Measurements from ENCODE around the gene CYP24A1.

CYP24A1 gene

DNA sequence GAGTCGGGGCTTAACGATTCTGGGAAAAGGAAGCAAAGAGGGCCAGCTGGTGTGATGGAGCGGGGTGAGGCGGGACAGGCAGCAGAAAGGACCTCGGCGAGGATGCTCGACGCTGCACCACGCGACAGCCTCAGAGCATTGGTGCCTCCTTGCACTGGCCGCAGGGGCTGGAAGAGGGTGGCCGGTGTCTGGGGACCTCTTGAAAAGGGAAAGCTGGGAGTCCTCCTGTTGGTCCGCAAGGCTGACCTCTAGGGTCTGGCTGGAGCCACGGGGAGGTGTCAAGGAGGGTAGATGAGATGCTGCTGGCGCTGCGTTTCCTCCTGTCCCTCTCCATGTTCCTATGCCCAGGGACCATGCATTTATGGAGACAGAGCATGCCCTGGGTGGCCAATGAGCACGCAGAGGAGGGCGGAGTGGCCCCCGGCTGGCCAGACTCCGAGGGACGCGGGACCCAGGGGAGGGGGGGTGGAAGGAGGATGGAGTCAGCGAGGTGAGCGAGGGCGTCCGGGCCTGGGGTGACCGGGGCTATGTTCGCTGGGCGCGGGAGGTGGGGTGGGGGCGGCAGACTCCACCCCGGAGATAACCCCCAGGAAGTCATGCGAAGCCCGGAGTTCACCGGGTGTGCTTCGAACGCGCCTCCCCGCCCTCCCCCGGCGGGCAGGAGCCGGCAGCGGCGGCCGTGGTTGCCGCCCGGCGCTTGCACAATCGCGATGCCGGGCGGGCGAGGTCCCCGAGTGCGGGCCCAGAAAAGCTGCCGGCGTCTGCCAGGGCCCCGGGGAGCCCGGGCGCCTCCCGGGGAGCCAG lies at the start of gene CYP24A1:
CYP24A1 (minus strand) TSS at position 334 of the 804 bp plus-strand sequence. CDS start 407 bp downstream, outside the sequence.
- no peak for DNase-seq (ENCODE audit: low spot score)

GRCh38 chr20:54223285-54223684 lies 49.5 kb upstream of the CYP24A1 start:
- no peak for DNase-seq (ENCODE audit: low spot score)

GRCh38 chr20:54221996-54222890 lies 48.5 kb upstream of the CYP24A1 start:
- DNase-seq (ENCODE audit: low spot score): no peak

DNA sequence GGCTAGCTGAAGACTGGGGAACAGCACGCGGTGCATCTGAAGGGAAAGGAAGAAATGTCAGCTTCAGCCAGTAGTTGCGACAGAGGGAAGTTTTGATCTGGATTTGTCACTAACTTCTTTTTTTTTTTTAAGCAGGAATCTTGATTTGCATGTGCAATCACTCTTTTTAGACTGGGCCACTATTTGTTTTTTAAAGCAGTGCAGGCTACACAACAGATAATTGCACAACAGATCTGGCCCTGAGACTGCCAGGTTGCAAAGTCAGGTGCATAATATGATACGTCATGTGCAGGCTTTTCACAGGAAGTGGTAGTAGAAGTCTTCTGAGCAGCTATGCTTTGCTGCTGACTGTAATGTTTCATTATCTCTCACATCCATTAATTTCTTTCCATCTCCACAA lies 47.6 kb upstream of the CYP24A1 start:
- DNase-seq (ENCODE audit: low spot score): no peak

DNA sequence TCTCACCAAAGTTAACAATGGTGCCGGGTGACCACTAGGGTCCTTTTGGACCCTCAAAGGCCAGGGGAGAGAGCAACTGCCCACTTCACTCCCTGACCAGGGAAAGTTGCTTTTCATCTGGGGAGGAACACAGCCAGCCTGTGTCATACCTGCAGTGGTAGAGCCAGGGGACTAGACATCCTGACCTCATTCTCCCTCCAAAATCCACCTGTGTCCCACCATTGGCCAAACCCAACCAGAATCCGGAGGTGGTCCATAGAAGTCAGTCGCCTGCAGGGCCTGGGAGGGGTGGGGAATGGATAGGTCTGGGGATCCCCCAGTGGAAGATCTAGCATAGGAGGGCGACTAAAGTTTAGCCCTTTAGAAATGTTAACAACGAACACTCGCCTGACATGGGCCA lies 46.9 kb upstream of the CYP24A1 start:
- DNase-seq (ENCODE audit: low spot score): no peak

GRCh38 chr20:54219751-54220426 lies 46.1 kb upstream of the CYP24A1 start:
- DNase-seq (ENCODE audit: low spot score): peak; percentile 62

- no peak for DNase-seq (ENCODE audit: low spot score)
These were observed 44.7 kb upstream of the CYP24A1 start for GRCh38 chr20:54218470-54218869.

DNA sequence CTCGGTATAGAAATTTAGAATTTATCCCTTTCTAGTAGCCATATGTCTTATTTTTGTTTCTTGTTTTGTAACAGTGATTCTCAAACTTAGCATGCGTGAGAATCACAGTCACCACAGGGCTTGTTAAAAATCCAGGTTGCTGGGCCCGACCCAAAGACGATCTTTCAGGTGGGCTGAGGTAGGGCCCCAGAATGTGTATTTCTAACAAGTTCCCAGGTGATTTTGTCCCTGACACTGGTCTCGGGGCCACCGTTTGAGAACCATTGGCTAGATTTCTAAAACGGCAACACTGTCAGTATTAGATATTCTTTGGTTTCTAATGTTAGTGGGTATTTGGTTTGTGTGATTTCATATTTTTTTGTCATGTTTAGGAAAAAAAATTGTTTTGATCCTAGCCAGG lies 44.0 kb upstream of the CYP24A1 start:
- no peak for DNase-seq (ENCODE audit: low spot score)

- no peak for DNase-seq (ENCODE audit: low spot score)
These were observed 41.5 kb upstream of the CYP24A1 start for GRCh38 chr20:54215157-54215789.

DNA sequence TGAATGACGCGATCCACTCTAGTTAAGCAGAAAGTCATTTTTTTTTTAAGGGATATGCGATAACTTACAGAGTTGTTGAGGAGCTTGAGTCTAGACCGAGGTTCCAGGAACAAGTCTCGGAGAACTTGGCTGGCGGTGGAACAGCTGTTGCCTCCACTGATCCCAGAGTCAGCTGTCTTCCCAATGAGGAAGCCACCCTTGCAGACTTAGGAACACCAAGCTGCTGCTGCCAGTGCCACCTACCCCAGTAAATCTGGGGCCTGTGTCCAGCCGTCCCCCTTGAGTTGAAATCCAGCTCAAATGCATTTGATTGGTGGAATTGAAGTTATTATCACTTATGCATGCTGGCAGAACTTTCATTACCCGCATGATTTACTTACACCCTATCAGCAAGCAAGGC lies 40.8 kb upstream of the CYP24A1 start:
- no peak for DNase-seq (ENCODE audit: low spot score)

DNA sequence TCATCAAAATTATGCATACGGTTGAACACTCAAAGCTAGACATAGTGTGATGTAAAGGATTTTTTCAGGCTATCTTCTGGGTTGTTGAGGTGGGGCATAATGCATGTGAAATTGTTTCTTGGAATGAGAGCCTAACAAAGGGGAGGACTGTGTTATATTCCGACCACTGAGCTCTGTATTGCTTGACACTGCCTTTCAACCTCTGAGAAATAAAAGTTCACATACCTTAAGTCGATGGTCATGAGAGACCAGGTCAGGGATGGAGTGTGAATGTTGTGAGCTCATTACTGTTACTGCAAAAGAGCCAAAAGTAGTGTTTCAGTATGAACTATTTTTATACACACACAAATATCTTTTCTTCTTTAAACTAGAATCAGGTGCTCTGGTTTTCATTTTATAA lies 39.1 kb upstream of the CYP24A1 start:
- DNase-seq (ENCODE audit: low spot score): no peak

DNA sequence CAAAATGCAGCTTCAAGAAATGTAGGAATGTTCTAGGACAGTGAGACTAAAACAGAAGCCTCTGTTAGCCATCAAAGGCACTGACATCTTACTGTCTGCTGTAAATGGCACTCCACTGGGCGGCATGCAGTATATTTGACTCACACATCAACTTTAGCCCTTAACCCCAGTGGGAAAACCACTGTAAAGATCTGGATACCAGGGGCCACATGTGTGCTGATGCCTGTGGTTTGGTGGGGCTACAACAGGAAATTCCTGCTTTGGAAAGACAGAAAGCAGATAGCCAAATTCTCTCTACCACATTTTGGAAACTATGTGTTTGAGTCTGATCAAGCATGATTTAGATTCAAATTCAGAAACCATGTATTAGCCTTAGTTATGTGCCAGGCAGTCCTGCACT lies 38.4 kb upstream of the CYP24A1 start:
- DNase-seq (ENCODE audit: low spot score): no peak

DNA sequence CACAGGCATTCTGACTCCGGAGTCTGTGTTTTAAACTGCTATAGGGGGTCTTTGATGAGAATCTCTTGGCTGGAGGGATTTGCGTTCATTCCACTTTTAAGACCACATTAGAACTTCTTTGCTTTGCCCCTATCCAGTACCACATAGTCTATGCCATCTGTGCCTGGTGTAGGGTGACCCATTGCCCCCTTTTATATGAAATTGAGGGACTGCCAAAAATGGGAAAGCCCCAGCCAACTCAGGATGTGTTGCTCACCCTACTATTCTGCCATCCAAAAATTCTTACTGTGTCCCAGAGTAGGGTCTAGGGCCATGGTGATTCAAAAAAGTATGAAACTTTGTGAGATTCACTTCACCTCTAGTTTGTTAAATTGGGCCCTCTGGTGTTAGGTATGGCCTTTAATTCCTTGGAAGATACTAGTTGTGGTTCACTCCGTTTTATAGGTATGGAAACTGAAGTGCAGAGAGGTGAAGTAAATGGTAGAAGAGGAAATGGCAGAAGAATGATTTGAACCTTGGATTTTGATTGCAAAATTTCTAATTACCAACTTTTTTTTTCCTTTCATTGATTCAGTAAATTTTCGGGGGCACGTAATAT lies 35.5 kb upstream of the CYP24A1 start:
- DNase-seq (ENCODE audit: low spot score): no peak

DNA sequence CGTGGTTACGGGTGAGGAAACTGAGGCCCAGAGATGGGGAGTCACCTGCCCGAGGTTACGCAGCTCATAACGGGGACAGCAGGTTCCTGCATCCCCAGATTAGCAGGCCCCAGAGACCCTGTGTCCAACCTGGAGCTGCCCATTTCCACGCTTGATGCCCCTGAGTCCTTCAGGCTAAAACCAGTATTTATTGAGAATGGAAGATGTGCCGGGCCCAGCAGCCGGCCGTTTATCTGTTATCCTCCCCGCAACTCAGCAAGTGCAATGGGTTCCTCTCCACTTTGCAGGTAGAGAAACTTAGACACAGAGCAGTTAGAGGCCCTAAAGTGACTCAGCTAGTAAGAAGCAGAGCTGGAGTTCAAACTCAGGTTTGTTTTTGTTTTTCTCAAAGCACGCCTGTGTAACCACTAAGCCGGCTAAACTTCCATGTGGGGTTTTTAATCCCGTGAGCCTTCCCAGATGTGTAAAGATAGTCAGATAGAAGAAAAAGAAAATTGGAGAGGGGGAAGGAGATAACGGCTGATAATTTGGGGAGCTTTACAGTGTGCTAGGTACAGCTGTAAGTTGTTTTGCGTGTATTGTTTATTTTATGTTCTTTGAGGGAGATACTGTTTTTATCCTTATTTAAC lies 34.9 kb upstream of the CYP24A1 start:
- DNase-seq (ENCODE audit: low spot score): peak; percentile 40

GRCh38 chr20:54207743-54208547 lies 34.2 kb upstream of the CYP24A1 start, which contains the start of gene PFDN4:
TSS of gene PFDN4 (plus strand) at chr20:54208087. CDS start at chr20:54208101, 14 bp downstream.
- DNase-seq (ENCODE audit: low spot score): peak; percentile 82

GRCh38 chr20:54207053-54207742 lies 33.4 kb upstream of the CYP24A1 start:
- DNase-seq (ENCODE audit: low spot score): no peak

DNA sequence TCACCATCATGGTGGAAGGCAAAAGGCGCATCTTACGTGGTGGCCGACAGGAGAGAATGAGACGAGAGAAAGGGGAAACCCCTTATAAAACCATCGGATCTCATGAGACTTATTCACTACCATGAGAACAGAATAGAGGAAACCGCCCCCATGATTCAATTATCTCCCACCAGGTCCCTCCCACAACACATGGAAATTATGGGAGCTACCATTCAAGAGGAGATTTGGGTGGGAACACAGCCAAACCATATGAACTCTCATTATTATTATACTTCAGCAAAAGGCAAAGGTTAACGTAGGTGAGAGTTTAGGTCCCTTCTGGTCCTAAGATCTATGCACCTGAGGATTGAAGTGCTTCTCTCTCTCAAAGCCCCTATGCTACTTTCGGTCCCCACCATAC lies 31.7 kb upstream of the CYP24A1 start:
- no peak for DNase-seq (ENCODE audit: low spot score)

DNA sequence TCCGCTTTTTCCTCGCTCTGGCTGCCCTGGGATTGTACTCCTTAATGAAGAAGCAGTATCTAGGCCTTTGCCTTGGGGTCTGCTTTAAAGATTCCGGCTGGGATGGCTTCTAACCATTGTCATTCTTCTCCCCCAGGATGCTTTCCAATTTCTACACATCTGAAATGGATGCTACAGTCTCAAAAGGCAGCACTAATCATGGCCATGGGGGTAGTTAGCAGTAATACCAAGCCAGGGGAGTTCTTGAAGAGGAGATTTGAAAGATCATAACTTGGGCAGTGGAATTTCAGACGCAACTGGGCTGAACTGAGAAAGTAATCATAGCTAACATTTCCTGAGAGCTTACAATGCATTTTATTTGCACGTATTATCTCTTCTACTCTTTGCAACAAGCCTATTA lies 30.7 kb upstream of the CYP24A1 start:
- DNase-seq (ENCODE audit: low spot score): no peak

- DNase-seq (ENCODE audit: low spot score): no peak
These were observed 30.3 kb upstream of the CYP24A1 start for GRCh38 chr20:54204063-54204462.

DNA sequence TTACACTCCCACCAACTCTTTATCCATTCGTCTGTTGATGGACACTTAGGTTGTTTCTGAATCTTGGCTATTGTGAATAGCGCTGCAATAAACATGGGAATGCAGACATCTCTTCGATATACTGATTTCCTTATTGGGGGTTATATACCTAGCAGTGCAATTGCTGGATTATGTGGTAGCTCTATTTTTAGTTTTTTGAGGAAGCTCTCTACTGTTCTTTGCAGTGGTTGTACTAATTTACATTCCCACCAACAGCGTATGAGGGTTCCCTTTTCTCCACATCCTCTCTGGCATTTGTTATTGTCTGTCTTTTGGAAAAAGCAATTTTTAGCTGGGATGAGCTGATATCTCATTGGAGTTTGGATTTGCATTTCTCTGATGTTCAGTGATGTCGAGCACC lies 29.5 kb upstream of the CYP24A1 start:
- no peak for DNase-seq (ENCODE audit: low spot score)
